ENCODE data around the gene ANO6.
"Not testable (repeated sequence)": the region's sequence is repeated elsewhere in the genome, so short reads cannot be mapped to it uniquely, and the experiment has no call there.

ANO6 gene

GRCh38 chr12:45215419-45216229, at the start of gene ANO6:
Gene ANO6 (plus strand): TSS chr12:45216095. CDS start chr12:45216322, 227 bp downstream.
- DNase-seq = peak; percentile 84

GRCh38 chr12:45168976-45169375, 46.9 kb upstream of the ANO6 start:
- DNase-seq = no peak

GRCh38 chr12:45170456-45171042, 45.3 kb upstream of the ANO6 start:
- peak; percentile 83 for DNase-seq

- DNase-seq = not testable (repeated sequence)
Measured at GRCh38 chr12:45173293-45173692, 42.6 kb upstream of the ANO6 start.

- no peak for DNase-seq
Measured at GRCh38 chr12:45174595-45174994, 41.3 kb upstream of the ANO6 start.

GRCh38 chr12:45178771-45179170, 37.1 kb upstream of the ANO6 start:
- DNase-seq = no peak

GRCh38 chr12:45182511-45182910, 33.4 kb upstream of the ANO6 start:
- DNase-seq = no peak

GRCh38 chr12:45183246-45183645, 32.6 kb upstream of the ANO6 start:
- DNase-seq = no peak

- no peak for DNase-seq
Measured at GRCh38 chr12:45184147-45184963, 31.5 kb upstream of the ANO6 start.

- DNase-seq = no peak
Measured at GRCh38 chr12:45186762-45187161, 29.1 kb upstream of the ANO6 start.

GRCh38 chr12:45189766-45190403, 26.0 kb upstream of the ANO6 start:
- DNase-seq = no peak

GRCh38 chr12:45191239-45191638, 24.7 kb upstream of the ANO6 start:
- no peak for DNase-seq

- no peak for DNase-seq
Measured at GRCh38 chr12:45192707-45193106, 23.2 kb upstream of the ANO6 start.

GRCh38 chr12:45200491-45201043, 15.3 kb upstream of the ANO6 start:
- peak; percentile 20 for DNase-seq

GRCh38 chr12:45203767-45204166, 12.1 kb upstream of the ANO6 start:
- no peak for DNase-seq

- DNase-seq = no peak
Measured at GRCh38 chr12:45204757-45205156, 11.1 kb upstream of the ANO6 start.

- no peak for DNase-seq
Measured at GRCh38 chr12:45205165-45205825, 10.6 kb upstream of the ANO6 start.

GRCh38 chr12:45208604-45209487, 7.0 kb upstream of the ANO6 start:
- DNase-seq = no peak

- no peak for DNase-seq
Measured at GRCh38 chr12:45209784-45210183, 6.1 kb upstream of the ANO6 start.

- DNase-seq = no peak
Measured at GRCh38 chr12:45212064-45212463, 3.8 kb upstream of the ANO6 start.

GRCh38 chr12:45213107-45213506, 2.8 kb upstream of the ANO6 start:
- no peak for DNase-seq
